GM19397 (cell line): ENCODE measurements around the gene TNRC6A.

Source experiments
- ATAC-seq: cut with Tn5 transposase; IDR thresholded peaks from one replicate; pipeline ENCODE4 v1.9.1; 2021; ENCODE audit warnings: mild to moderate bottlenecking, moderate library complexity; ENCODE audit not compliant: unreplicated experiment

Gene TNRC6A

DNA sequence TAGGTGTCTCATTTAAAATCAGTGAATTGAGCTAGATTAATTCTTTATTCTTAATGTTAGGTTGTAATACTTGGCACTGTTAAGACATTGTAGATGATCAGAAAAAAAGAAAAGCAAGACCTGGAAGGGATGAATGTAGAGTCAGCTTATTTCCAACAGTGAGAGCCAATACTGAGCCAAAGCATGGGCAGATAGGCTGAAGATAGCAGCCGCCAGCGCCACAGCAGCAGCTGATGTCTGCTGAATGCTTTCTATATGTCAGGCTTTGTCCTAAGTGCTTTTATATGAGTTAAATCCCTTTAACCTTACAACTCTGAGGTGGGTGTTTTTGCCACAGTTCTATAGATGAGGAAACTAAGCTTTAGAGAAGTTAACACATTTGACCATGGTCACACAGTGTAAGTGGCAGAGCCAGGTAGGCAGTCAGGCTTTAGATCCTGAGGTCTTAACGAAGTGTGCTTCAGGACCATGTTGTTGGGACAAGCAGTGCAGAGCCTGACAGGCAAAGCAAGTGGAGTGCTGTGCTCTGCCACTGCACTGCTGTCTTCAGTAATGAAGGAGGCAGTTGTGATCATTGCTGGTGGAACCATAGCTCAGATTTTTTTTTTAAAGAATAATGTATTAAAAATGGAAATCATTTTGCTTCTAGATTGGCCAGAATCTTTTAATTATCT is 25.9 kb downstream of the TNRC6A start:
- ATAC-seq, result no peak

DNA sequence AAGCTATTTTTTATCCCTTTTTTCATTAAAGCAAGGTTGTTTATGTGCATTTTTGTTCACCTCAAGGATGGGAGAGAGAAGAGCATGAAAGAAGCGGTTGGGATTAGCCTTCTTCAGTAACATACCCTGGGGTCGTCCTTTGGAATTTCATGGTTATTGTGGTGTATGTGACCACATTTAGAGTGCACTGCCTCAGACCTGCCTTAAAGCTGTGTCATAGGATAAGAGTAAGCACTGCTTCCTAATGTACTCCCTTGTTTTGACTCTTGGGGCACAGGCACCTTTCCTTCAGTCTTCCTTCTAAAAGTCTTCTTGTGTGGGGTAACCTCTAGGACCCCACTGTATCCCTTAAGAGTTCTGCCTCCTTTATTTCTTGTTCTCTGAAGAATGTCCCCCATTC is 28.9 kb downstream of the TNRC6A start:
- ATAC-seq, result no peak

DNA sequence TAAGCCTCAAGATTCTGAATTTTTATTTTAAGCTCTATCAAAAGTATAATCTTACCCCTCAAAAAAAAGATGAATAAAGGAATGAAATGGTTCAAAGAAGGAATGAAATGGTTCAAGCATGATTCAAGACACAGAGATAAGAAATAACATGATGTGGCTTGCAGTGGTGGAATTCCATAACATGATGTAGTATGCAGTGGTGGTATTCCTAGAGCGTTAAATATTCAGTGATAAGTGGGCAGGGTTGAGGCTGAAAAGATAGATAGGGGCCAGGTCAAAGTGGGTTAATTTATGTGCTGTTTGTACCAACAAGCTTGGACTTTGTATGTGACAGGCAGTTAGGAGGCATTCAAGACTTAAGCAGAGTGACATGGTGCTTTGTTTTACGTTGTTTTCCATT is 29.6 kb downstream of the TNRC6A start:
- no peak for ATAC-seq

DNA sequence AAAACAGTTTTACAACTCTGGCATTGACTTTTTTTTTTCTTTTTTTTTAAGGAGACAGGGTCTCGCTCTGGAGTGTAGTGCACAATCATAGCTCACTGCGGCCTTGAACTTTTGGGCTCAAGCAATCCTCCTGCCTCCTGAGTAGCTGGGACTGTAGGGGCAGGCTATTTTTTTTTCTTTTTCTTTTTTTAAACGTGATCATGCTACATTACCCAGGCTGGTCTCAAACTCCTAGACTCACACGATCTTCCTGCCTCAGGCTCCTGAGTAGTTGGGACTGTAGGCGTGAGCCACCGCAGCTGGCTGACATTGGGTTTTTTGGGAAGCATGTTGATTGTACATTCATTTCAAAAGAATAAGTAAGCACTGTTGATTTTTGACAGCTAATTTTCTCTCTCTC is 32.1 kb downstream of the TNRC6A start:
- ATAC-seq, result no peak

DNA sequence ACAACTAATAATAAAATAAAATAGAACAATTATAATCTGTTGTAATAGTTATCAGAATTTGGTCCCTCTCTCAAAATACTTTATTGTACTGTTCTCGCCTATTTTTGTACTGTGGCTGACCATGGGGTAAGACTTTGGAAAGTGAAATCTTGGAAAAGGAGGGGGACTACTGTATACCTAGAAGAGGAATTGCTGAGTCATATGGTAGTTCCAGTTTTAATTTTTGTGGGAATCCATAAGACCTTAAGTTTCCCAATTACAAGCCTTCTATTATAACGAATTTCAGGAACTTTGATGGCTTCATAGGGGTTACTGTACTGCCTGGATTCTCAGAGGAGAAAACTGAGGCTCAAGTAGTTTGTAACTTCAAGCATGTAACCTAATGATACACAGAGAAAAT is 35.5 kb downstream of the TNRC6A start:
- ATAC-seq, result no peak

DNA sequence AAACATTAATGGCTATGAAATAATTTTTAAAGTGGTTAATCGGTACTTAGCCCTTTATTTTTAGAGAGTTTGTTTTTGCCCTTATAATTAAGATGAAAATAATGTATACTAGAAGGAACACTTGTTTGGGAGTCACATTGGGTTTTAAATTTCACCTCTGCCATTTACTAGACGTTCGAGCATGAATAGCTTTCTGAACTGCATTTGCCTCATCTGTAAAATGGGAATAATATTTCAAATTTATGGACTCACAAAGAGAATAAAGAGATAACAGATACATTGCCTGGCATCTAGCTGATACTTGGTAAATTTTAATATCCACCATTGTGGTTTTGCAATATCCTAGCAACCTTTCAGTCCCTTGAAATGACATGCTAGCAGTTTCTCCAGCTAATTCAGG is 36.6 kb downstream of the TNRC6A start:
- ATAC-seq, result no peak

DNA sequence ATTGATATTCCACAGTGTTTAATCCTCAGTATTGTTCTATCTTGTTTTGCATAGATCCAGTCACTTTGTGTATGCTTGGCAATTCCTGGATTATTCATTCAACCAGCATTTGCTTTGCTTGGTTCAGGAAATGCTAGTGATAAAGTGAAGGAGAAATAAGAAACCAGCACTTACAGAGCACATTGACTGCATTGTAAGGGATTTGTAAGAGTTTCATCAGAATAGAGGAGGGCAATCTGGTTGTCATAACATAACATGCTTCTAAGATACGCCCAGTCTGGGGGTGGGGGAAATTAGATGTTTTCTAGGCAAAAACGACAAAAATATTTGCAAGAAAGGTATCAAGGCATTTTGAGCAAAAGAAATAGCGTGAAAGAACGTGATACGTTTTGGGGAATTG is 40.4 kb downstream of the TNRC6A start:
- ATAC-seq, result no peak

DNA sequence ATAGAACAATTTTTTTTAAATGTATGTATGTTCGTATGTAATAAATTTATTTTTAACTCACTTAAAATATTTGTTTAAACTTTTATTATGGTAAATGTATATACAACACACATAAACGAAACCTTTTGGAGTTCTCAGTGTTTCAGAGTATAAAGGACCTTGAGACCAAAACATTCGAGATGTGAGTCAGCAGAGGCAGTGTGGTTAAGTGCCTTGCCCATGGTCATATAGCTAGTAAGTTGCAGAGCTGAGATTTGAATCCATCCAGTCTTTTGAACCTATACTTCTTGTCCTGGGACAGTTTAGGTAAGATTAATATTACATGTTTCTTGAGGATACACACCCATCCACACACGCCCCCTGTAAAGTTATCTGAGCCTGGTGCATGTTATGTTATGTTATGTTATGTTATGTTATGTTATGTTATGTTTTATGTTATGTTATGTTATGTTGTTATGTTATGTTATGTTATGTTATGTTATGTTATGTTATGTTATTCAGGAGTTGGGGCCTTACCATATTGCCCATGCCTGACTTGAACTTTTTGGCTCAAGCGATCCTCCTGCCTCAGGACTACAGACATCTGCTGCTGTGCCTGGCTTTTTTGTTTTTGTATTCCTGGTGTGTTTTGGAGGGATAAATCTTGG is 41.8 kb downstream of the TNRC6A start:
- no peak for ATAC-seq

DNA sequence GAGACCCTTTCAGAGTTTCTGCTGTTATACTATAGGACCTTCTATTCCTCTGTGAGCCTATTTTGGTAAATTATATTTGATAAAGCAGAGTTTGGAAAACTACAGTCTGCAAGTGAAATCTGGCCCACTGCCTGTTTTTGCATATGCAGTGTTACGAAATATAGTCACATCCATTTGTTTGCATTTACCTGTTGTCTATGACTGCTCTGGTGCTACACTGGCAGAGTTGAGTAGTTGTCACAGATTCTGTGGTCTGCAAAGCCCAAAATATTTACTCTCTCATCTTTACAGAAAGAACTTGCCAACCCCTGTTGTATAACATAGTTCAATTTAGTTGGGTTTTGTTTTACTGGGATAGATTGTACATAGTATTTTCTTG is 42.3 kb downstream of the TNRC6A start:
- no peak for ATAC-seq

DNA sequence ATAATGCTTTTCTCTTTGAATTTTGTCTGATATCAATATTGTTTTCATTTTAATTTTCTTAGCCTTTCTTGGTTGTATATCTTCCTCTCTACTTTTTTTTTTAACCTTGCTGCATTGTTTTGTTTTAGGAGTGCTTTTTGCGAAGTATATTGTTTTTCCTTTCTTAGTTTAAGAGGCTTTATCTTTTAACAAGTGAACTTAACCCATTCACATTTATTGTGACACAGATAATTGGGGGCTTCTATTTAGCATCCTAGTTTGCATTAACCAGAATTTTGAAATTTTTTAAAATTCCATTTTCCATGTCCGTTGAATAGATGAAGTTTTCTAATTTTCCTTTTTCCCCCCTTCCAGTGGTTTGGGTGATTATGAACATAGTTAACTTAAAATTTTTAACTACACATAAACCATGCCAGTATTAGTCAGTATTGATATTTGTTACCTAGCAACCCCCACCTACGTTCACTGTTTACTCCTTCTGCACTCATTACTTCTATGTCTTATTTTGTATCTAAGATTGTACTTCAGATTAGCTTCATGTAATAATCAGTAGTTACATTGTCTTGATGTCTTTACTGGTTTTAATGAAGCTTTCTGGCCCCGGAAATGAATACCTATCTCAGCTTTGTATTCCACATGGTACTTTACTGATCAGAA is 44.4 kb downstream of the TNRC6A start:
- ATAC-seq, result no peak

DNA sequence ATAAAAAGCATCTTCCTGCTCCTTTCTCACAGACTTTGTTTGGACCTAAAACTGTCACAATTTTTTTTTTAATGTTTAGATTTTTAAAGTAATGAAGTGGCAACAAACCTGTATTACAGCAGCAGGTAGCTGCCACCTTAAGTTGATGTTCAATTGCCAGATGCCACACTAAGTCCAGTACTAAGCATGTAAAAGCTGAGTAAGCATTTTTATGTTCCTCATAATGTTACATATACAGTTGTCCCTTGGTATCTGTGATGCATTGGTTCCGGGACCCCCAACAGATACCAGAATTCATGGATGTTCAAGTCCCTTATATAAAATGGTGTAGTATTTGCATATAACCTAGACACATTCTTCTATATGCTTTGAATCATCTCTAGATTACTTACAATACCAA is 45.1 kb downstream of the TNRC6A start:
- ATAC-seq, result no peak

DNA sequence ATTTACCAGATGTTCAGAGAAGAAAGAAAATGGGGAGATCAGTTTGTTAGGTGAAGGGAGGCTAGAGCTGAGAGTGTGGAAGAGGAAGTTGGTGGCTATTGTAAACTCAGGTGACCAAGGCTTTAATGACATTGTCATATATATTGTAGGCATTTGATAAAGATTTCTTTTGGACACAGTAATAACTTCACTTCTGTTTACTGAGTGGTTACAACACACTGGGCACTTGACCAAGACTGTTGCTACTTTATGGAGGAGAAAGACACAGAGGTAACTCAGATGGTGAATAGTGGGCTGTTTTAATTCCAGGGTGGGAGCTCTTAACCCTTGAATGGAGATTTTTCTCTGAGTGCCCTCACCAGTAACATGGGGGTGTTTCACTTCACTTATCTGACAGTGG is 46.0 kb downstream of the TNRC6A start:
- no peak for ATAC-seq

DNA sequence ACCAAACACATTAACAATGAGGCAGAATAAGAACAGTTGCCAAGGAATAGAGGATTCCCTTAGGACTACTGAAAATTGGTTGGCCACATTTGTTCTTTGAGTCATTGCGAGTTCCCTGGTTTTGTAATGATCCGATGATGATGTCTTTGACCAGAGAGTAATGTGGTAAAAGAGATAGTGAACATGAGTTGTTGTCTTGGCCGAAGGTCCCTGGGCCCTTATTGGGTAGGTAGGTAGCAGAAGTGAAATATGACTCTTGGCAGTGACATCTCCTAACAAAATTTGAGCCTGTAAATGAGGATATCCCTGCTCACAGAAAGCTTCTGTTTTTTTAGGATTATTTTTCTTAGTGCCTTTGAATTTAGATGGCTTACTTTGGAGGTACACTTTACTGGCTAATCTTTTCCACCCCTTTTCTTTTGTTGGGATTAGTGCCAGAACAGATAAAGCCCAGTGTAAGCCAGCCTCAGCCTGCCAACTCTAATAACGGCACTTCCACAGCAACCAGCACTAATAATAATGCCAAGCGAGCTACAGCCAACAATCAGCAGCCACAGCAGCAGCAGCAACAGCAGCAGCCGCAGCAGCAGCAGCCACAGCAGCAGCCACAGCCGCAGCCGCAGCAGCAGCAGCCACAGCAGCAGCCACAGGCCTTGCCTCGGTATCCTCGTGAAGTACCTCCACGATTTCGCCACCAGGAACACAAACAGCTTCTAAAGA is 47.2 kb downstream of the TNRC6A start:
- no peak for ATAC-seq

DNA sequence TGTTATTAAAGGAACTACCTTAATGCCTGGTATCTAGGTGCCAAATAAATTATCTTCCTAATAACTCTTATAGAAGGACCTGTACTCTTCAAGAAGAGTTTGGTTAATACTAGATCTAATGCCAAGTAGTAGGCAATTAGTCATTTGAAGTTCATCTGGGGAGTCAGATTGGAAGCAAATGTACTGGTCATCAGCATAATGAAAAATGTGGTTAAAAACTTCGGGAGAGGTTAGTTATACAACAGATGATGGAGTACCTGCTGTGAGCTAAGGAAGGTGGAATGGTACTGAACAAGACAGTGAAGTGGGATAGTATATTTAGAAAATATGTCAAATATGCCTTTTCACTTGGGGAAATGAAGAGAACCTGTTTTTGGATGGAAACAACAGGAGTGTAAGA is 49.2 kb downstream of the TNRC6A start:
- ATAC-seq, result no peak

DNA sequence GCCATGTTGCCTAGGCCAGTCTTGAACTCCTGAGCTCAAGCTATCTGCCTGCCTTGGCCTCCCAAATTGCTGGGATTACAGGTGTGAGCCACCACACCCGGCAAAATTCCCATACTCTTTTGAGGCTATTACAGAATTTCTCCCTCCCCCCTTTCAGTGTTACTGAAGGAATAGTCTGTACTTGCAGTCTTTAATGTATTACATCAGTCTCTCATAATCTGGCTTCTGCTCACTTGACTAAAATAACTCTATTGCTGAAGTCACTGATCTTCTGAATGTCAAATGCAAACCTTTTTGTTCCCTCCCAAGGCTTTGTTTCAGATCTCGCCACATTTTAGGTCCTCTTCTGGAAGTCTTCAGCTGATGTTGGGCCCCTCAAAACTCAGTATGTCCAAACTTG is 51.8 kb downstream of the TNRC6A start:
- no peak for ATAC-seq

DNA sequence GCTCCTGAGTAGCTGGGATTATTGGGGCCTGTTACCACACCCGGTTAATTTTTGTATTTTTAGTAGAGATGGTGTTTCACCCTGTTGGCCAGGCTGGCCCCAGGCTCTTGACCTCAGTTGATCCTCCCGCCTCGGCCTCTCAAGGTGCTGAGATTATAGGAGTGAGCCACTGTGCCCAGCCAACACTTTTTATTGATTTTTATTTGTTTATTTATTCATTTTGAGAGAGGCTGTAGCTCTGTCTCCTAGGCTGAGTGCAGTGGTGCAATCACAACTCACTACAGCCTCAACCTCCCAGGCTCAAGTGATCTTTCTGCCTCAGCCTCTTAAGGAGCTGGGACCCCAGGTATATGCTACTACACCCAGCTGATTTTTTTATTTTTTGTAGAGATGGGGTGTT is 54.7 kb downstream of the TNRC6A start:
- ATAC-seq, result no peak

DNA sequence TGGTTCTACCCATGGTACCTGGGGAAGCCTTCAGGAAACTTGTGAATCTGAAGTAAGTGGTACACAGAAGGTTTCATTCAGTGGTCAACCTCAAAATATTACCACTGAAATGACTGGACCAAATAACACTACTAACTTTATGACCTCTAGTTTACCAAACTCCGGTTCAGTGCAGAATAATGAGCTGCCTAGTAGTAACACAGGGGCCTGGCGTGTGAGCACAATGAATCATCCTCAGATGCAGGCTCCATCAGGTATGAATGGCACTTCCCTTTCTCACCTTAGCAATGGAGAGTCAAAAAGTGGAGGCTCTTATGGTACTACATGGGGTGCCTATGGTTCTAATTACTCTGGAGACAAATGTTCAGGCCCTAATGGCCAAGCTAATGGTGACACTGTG is 60.4 kb downstream of the TNRC6A start:
- ATAC-seq, result no peak

DNA sequence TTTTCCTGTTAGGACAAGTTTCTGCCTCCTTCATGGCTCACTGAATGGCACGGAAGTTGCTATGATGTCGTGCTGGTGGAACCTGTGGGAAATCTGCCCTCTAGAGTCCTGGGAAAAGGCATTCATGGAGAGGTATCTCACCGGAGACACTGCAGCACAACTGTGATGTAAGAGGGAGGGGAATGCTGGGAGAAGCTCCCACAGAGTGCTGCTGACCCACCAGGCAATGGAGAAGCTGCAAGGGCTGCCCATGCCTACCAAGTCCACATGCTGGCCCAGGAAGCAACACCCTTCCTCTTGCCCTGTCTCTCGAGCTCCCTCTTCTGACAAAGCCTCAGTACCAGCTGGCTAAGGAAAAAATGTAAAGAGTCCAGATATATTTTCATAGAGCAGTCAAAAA is 71.1 kb downstream of the TNRC6A start:
- ATAC-seq, result no peak

DNA sequence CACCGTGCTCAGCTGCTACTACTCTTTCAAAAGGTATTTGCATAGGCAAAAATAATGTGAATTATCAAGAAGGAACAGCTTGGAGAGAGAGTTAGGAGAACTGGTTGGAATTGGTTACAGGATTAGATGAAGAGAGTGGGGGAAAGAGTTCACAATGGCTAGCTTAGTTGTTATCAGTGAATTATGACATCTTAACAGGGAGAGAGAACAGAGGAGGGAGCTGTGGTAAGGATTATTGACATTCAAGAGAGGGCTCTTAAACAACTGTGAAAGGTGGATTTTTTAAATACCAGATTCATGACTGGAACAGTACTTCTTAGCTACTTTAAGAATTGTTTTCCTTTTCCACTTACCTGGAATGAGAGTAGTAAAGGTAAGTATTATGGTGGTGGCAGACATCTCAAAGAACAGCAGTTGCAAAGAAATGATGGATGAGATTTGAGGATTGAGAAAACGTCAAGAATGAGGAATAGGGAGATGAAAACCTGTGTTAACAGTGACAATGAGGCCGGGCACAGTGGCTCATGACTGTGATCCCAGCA is 72.4 kb downstream of the TNRC6A start:
- no peak for ATAC-seq

DNA sequence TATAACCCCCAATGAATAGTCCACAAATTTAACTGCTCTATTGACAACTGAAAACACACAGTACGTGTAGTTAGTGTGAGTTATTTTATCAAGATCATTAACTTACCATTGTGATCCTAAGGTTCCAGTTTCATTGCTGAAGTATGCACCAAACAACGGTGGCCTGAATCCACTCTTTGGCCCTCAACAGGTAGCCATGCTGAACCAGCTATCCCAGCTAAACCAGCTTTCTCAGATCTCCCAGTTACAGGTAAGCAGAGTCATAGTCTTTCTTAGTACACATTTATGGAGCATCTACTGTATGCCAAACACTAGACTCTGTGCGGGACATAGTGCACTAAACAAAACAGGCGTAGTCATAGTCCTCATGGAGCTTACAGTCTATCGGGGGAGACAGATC is 76.0 kb downstream of the TNRC6A start:
- no peak for ATAC-seq

DNA sequence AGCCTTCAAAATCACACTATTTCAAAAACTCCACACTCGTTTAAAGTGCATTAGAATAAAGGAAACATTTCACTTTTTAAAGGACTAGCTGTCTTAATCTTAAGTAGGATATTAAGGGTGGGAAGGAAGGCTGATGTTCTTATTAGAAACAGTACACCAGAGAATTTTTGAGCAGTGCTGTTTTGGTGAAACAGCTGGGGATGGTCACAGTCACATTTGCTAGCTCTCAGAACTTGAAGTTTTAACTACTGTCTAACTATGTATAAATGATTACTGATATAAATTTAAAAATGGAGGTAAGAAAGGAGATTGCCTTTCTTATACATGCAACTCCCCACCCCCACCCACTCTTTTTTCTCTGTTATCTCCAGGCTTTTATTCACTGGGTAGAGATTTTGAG is 77.8 kb downstream of the TNRC6A start:
- no peak for ATAC-seq
